GM18526 (cell line): ENCODE results near the gene USP48.

Source experiments
- POLR2A ChIP-seq: IDR thresholded peaks from 3 replicates; pipeline ENCODE4 v1.6.1; 2011; ENCODE audit not compliant: insufficient read length; ENCODE audit errors: extremely low read depth

USP48 gene

DNA sequence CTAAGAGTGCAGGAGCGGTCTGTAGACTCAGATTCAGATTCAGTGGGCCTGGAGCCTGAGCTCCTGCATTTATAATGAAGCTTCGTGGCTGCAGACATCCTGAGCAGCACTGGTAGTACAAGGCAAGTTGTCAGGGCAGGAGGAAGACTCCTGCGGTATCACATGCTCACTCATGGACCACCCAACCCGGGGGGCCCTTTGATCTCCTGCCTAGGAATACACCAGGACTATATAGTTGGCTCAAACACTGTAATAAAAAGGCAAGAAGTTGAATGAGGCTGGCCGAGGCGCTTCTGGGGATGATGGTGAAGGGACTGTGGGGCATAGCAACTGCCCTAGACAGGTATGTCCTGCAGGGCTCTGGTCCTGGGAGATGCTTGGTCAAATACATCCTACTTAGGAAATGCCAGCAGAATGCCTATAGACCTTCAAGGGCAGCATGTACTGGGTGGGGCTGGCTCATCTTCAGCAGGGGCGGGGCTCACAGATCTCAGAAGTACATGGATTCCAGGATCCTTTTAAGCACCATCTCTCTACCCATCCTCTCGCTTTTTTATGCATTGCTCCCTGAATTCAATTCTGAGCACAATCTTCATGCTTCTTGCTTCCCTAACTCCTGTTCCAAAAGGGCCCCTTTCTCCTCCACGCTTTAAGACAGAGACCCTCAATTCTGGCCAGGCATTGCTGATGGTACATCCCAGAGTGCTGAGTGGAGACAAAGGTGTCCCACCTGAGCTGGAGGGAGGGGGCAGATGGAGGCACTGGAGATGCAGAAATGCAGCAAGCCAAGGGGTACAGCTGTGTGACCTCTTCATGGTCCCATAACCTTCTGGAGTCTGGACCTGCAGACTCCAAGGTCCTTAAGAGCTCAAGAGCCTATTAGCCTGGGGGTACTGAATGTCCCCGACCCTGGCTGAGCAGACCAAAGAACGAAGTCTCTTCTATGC is 111.7 kb downstream of the USP48 start:
- TF ChIP-seq POLR2A: no peak

DNA sequence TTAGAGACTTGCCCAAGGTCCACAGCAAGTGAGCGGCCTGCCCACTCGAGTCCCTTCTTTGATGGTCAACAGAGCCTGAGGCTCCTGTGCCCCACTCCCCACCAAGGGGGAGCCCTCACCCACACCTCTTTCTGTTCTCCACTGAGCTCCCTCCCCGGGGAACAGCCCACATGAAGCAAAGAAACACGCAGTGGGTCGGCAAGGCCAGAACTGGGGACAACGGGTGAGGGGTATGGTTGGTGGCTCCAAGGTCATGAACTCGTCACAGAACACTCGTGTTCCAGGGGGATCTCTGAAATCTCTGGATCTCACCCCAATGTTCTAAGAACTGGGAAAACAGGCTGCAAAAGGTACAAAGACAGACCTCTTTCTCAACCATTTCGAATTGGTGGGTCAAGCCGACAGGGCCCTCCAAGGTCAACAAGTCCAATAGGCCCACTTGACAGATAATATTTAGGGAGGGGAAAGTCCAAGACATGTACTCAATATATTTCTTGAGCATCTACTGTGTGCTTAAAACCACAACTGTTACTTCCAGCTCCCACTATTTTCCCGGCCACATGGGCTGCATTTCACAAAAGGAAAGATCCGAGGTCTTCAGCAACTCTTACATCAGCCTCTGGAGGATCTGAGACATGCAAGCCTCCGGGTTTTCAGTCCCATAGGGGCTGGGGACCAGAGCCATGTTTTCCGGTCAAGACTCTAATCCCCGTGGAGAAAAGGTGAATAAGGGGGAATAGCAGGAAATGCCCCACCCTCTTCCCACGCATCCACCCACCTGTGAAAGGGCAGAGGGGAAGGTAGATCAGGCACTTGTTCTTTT is 112.7 kb downstream of the USP48 start:
- no peak for TF ChIP-seq POLR2A

DNA sequence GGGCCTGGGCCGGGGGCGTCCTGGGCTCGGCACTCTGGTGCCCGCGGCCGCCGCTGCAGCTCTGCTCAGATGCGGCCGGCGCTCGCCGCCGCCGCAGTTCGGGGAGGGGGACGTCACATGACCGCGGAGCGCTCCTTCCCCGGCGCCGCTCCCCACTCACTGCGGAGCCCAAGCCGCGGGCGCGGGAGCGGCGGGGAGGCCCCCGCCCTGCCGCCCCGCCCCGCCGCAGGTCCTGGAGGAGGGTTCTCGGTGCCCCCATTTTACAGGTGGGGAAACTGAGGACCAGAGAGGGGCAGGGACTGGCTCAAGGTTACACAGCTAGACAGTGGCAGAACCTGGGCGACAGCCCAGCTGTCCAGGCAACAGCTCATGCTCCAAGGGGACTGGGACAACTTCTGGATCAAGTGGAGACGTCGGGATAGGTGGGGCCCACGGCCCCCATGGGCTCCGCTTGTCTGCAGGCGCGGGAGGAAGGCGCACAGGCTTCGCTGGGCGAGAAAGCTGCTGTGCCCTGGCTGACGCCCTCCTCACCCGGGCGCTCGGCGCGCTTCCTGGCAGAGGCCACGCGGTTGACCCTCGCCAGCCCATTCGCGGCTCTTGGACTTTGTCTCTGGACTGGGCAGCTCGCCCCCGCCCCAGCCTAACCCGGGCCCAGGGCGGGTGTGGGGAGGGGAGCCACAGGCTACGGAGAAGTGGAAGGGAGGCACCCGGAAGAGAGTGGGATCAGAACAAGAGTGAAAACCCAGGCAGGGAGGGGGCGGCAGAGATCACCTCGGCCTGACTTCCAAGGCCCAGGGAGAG is 113.5 kb downstream of the USP48 start, which contains the start of gene RAP1GAP:
Gene RAP1GAP (minus strand): TSS at position 100 of the 801 bp plus-strand sequence. CDS start 49,325 bp downstream, outside the sequence.
- no peak for TF ChIP-seq POLR2A

DNA sequence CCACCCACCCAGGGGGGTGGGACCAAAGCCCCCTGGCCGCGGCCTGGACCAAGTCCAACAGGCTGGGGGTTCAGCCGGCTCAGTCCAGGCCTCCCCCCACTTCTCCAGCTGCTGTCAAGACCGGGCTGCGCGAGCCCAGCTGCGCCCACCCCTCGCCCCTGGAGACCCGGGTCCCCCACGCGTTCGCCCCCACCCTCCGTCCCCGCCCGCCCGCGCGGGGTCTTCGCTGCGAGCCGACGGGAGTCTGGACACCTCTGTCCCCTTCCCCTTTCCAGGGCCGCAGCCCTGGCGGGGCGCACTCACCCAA is 114.0 kb downstream of the USP48 start:
- TF ChIP-seq POLR2A: no peak

DNA sequence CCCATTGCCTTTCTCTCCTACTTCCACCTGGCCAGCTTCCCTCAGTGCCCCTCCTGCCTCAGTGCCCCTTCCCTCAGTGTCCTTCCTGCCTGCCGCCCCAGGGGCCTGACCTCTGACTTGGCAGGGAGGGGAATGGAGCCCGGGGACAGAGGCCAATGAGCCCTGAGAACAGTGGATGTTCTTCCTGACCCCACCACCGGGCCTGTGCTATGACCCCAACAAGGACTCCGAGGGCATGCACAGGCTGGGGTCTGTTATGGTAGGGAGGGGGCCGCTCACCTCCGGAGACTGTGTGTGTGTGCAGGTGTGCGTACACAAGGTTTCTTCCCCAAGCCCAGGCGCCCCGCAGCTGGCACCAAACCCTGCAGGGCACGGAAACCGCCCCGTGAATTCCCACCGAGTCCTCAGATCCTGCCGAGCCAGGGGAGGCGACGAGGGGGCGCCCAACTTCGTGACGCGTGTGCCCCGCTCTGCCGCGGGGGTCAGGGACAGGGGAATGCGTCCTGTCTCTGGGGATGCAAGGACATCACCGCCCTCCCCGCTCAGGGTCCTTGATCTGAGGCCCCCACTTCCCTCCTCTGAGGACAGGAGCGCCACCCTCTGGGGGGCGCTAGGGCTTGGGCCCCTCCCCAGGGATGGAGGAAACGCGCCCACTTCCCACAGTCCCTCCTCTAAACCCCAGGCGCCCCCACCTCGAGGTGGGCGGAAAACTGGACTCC is 114.6 kb downstream of the USP48 start:
- TF ChIP-seq POLR2A: no peak

DNA sequence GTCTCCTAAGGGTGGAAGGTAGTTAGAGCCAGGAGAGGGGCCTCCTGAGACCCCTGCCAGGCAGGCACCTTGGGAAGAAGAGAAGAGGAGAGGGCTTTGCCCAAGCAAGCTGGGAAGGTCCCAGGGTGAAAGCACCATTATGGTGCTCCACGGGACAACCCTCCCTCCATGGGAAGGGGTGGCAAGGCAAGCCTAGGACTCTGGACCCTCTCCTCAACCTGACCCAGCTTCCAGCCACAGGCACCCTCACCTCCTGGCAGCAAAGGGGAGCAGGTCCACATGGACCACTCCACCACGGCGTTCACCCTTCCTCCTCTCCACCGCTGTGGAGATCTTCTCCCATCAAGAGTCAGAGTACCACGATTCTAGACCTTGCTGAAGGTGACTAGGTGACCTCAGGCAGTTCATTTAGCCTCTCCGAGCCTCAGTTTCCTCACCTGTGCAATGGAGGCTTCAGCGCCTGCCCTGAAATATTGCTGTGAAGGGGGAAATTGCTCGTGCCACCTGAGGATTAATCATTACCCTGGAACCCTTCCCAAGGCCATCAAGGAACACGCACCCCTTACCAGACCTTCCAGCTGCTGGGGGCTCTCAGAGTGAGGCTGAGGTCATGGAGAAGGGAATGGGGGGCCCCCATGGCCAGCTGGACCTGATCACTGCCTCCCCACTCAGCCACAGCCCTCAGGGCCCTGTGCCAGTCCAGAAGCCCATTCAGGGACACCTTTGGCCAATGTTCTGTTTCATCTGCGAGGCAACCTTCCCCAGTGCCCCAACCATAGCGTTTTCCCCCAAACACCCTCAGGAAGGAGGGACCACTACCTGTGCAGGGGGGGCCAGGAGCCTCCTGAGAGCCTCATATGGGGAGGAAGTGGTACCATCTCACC is 115.4 kb downstream of the USP48 start:
- no peak for TF ChIP-seq POLR2A

DNA sequence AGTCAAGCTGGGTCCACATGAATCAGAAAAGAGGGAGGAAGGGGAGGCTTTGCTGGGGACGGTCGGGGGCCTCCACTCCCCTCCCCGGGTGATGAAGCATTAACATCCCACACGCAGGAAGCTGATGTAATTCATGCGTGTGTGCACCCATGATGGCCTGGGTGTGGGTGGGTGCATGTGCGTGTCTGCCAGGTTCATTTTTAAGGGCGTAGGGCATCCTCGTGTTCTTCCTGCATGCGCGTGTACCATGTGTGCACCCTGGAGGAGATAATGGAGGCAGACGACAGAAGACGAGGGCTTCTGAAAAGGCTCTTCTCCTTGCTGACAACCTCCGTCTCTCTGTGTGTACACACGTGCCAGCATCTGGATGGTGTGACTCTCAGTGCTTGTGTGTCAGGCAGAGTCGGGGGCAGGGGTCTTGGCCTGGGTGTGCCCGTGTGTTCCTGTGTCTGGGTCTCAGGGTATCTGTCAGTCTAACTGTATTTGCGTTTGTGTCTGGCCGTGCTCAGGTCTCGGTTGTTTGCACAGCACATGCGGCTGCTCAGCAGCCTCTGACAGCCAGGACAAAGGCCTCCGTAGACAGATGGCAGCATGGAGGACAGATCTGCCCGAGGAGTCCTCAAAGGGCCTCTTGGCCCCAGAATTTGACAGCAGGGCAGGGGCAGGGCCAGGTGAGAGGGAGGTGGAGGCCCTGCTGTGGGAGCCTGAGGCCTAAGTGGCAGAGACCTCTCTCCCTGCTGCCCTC is 116.2 kb downstream of the USP48 start:
- no peak for TF ChIP-seq POLR2A

DNA sequence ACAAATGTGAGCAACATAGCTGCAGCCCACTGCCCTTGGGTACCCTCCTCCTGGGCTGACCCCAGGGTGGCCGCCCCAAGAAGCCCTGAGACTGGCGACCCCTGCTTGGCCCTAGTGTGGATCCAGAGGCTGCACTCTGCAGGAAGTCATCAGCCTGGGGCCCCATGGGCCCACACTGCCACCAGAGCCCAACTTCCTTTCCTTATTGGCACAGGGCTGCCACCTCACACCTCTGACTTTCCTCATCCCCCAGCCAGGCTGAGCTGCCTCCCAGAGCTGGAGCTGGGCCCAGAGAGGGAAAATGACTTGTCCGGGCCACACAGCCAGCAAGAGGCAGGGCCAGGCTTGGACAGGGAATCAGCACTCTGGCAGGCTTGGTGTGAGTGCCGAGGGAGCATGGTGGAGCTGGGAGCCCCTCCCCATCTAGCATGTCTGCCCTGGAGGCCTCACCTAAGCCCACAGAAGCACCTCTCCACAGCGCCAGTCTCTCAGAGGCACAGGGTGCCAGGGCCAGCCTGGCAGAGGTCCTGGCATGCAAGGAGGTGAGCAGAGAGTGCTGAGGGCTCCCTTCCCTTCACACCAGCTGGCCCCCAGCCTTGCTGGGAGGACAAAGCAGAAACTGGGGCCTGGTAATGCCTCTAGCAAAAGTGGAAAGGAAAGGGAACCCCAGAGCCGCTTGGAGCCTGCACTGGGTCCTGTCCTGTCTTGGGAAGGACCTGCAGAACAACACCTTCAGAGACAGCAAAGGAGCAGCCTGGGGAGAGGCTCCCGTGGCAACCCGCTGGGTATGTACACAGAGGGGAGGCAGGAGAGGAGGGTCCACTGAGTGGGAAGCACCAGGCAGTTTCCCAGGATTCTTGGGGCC is 117.0 kb downstream of the USP48 start:
- no peak for TF ChIP-seq POLR2A

DNA sequence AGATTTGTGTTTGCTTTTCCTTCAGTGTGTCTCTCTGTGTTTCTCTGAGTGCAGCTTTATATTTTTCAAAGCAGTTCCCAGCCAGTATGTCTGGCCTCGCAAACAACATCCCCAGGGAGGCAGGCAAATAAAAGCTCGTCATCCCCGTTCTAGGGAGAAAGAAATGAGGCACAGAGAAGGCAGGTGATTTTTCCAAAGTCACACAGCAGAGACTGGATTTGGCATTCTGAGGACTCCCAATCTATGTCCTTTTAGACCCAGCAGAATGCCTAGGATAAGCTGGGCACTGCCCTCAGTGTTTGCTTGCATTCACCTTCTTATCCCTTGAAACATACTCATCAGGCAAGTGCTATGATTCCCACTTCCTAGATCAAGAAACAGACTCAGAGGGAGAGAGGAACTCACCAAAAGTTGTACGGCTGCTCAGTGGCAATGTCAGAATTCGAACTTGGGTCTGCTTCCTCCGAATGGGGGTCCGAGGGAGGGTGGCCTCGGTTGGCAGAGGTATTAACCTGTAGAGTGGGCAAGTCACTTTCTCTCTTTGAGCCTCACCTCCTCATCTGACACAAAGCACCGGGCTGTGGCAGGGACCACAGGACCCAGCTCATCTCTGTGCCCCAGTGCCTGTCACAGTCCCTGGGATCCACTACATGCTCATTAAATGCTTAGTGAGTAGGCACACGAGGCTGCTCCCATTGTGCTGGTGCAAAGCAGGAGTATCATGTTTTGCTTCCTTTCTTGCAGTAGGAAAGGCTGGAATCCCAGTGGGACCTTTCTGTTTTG is 118.0 kb downstream of the USP48 start:
- TF ChIP-seq POLR2A: no peak

DNA sequence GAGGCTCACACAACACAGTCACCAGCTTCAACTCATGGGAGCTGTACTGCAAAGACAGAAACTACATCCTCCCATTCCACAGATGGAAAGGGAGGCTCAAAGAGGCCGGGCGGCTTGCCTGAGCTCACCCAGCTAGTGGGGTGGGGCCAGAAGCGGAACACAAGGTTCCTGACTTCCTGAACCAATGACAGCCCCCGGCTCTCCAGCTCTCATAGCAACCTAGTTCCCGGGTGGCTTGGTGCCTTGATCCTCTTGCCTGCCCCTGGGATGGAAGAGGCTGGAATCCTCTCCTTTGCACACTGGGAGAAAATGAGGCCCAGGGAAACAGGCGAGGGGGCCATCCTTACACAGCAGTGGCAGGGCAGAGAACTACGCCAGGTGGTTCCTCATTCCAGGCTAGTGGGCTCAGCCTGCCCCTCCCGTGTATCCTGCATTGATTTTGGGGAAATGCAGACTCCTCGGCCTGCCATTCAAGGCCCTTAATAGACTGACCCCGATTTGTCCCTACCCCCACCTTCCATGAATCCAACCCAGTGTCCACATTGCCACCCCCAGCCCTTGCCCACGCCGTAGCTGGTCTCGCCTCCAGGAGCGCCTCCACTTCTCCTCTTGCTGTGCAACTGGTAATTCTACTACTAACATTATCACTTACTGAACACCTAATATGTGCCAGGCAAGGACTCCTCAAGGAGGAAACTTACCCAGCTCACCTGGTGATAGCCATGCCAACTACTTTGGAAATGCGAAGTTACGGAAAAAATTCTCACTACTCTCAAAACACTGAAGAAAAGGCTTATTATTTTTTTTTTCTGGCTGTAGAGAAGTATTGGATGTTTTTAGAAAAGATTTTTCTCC is 118.8 kb downstream of the USP48 start:
- TF ChIP-seq POLR2A: no peak
